CD4-positive, alpha-beta T cell treated with Interleukin-15 for 1 hour (primary cell): Measurements from ENCODE around the gene CCDC180.
"Not testable (repeated sequence)": the region's sequence is repeated elsewhere in the genome, so short reads cannot be mapped to it uniquely, and the experiment has no call there.

Experiments used
- DNase-seq: peaks from one replicate; pipeline ENCODE4 v3.0.0-alpha.2; 2020

The CCDC180 gene

DNA sequence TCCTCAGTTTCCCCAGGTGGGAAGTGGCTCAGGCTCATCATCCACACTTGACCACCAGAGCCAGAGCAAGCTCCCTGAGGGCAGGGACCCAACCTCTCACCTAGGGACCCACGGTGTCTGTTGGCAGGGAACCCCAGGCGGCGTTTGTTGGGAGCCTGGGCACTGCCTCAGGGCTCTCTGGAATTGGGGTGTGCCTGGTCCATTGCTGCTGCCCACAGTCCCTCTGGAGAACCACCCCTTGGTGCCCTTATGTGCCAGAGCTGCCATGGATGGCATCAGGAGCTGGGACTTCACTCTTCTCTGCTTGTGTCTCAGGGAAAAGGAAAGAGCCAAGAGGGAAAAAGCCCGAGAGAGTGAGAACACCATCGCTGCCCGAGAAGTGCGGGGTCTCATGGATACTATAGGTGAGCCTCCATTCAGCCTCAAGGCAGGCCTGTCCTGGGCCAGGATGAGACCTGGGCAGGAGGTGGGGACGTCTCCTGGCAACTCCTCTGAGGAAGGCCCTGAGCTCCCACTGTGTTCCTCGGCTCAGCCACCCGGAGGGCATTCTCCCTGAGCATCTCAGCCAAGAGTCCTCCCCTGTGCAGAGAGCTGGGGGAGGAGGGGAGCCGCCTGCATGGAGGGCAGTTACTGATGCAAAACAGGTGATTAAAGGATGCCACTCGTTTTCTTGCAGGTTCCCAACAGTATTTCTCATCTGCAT is 4.5 kb downstream of the CCDC180 start:
- no peak for DNase-seq

DNA sequence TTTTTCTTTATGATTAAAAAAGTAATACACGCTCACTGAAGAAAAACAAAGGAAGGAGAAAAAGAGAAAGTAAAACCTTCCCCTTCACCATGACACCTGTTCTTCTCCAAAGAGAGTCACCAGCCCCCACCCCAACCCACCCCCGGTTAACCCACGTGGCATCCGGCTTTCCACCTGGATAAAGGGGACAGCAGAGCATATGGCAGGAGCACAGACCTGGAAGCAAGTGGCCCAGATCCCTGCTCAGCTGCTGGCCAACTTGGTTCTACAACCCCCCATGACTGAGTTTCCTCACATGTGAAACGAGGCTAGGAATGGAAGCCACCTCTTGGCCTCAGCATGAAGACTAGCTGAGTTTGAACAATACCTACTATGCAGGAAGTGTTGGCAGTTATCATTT is 5.1 kb downstream of the CCDC180 start:
- DNase-seq = no peak

DNA sequence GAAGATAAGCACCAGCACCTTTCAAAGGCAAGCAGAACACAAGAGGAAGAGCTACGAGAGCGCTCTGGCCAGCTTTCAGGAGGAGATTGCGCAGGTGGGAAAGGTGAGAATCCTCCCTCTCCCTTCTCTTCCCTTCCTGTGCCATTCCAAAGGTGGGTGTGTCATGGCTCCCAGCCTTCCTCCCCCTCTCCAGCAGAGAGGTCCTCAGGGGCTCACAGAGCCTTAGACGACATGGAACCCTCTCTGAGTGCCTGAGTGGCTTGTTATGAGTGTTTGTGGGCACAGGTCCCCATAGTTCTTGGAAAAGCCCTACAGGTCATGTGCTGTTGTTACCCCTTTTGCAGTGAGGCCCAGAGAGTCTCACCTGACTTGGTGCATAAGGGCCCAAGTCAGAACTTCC is 5.8 kb downstream of the CCDC180 start:
- no peak for DNase-seq

DNA sequence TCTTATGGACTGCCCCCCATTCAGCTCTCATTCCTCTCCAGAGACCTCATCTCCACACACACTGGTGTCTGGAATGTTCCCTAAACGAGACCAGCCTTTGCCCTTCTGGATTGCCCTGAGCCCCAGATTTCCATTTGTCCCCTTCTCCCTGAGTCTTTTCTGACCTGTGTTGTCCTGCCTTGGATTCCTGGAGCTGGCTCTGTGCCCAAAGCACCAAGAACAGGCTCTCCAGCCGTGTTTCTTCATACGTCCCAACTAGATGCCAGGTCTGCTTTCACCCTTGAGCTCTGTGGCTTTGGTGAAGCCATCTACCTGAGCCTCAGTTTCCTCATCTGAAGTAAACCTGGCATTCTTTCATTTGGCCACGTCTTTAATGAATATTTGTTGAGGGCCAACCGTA is 6.3 kb downstream of the CCDC180 start:
- no peak for DNase-seq

DNA sequence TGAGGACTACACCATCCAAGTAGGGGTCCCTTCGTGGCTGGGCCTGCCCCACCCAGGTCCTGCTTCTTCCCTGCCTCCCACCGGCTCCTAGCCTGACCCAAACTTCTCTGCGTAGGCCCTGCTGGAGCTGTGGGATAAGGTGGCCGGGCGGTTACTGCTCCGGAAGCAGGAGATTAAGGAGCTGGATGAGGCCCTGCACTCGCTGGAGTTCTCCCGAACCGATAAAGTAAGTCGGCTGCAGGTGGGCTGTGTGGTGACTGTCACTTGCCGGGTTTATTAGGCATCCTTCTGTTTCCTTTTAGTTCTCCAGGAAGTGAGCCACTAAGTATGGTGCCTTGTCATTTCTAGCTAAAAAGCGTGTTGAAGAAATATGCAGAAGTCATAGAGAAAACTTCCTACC is 7.0 kb downstream of the CCDC180 start:
- DNase-seq = no peak

DNA sequence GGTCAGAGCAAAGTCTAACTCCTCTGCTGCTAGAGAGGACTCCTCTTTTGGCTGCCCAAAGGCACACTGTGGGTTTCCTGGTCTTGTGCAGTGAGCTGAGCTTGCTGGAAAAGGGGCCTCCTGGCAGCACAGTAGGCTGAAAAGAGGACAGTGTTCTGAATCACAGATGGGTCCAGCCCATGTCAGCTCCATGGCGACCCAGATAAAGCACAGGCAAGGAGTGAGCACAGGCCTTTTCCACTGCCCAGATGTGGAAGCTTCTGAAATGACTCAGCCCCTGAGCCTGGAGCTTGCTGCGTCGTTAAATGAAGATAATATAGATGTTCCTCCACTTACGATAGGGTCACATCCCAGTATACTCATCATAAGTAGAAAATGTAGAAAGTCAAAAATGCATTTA is 8.1 kb downstream of the CCDC180 start:
- DNase-seq = no peak

DNA sequence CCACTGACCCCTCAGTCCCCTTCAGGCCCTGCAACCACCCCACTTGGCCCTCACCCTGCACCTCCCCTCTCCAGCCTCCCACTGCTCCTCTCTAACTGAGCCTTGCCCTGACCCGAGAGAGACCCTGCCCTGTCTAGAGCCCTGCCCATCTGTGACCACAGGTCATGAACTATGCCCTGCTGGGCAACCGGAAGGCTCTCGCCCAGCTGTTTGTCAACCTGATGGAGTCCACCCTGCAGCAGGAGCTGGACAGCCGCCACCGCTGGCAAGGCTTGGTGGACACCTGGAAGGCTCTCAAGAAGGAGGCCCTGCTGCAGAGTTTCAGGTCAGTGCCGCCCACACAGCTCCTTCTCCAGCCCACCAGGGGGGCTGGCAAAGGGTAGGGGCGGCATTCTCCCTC is 9.4 kb downstream of the CCDC180 start:
- DNase-seq = no peak

DNA sequence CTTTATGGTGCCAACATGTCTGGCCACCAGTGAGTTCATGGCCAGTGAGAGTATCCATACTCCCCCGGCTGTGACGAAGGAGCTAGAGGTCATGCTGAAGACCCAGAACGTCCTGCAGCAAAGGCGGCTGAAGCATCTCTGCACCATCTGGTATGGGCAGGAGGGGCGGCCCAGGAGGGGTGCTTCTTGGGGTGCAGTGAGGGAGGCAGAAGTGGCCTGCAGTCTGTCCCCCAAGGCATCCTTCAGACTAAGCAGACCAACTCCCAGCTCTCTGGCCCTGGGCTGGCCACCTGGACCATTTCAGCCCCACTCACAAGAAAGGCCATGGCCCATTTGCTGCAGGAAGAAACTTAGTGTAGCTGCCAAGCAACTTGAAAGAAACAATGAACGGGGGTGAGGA is 11.0 kb downstream of the CCDC180 start:
- no peak for DNase-seq

DNA sequence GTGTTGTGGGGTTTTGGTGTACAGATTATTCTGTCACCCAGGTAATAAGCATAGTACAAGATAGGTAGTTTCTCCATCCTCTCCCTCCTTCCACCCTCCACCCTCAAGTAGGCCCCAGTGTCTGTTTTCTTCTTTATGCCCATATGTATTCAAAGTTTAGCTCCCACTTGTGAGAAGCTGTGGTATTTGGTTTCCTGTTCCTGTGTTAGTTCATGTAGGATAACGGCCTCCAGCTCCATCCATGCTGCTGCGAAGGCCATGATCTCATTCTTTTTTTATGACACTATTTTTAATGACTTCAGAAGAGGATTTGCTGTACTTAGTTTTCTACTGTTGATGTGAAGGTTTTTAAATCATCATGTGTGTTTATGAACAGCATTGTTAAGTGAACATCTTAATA is 11.9 kb downstream of the CCDC180 start:
- no peak for DNase-seq

DNA sequence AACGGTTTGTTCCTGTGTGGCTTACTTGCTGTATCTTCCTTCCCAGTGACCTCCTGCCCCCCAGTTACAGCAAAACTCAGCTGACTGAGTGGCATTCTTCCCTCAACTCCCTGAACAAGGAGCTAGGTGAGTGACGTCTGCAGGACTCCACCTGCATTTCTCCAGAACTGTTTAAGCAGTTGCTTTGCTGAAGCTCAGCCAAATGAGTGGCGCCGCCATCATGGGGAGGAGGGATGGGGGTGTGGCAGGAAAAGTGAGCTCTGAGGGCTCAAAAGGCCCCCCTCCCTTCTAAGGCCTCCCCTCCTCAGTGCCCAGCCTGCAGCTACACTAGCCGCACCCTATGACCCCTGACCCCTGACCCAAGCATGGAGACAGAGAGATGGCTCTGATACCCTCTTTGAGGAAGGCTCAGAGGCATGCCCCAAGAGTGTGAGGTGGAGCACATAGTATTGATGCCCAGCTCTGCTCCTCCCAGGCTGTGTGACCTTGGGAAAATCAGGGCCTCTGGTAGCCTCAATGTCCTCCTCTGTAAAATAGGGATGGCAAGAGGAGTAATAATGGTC is 12.7 kb downstream of the CCDC180 start:
- no peak for DNase-seq

DNA sequence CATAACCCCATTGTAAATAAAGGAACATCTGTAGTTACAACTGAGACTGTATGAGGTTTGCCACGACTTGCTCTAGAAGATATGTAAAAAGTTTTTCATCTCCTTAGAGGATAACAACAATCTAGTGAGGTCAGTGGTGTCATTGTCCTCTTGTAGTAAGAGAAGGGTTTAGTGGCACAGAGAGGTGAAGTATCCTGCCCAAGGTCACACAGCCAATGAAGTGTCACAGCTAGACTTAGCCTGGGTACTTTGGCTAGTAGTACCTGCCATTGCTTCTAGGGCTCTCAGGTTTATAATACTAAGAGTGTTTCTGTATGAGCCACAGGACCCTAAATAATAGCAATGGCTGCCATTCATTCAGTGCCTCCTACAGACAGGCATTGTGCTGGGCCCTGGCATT is 13.8 kb downstream of the CCDC180 start:
- DNase-seq = no peak

DNA sequence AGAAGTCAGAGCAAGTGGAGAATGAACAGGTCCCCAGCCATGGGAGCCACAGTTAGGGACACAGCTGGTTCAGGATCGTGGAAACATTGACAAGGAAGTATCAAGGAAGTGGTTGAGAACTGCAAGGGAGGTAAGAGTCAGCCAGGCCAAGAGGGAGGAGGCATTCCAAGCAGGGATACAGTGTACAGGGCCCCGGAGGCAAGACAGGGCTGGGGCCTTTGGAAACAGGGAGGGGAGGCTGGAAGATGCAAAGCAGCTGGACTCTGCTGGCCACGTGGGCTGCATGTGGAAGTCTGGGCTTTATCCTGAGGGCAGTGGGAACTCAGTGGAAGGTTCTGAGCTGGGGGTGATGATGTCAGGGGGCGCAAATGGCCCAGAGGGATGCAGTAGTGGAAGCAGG is 14.2 kb downstream of the CCDC180 start:
- no peak for DNase-seq

DNA sequence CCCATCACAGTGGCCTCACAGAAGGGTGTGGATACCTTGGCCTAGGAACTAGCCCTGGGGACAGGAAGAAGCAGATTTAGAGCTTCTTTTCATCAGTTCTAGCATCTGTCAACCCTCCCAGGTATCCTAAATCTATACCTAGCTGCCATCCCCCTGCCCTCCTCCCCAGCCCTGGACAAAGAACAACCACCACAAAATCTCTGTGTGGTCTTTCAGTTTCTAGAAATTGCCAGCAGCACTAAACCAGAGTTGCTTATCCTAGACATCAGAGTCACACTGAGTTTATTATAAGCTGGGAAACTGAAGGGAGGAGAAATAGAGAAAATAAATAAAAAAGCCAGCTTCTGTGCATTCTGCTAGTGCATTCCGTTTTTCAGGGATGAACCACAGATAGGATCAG is 14.6 kb downstream of the CCDC180 start:
- DNase-seq = no peak

DNA sequence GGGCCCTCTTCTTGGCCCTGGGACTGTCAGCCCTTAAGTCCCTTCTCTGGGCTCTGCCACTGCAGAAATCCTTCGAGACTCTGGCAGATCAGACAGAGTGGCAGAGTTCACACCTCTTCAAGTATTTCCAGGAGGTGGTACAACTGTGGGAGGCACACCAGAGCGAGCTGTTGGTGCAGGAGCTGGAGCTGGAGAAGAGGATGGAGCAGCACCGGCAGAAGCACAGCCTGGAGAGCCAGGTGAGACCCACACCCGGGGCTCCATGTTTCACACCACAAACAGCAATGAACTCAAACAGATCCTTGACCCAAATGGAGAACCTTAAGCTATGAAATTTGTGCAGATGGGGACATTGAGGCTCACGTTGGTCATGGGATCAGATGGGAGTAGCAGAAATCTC is 17.5 kb downstream of the CCDC180 start:
- no peak for DNase-seq

DNA sequence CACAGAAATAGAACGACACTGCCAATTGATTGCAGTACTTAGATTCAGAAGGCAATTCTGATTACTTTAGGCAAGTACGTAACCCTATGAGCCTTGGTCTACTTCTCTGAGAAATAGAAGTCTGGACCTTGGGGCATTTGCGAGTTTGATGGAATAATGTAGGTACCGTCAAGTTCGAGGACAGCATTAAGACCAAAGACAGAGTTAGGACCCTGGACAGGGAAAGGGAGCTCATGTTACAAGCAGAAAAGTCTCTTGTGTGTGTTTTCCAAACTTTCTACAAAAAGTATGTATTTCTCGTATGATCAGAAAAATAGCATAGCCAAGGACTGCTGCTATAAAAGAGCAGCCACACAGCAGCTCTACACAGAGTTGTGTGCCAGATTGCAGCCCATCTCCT is 20.1 kb downstream of the CCDC180 start:
- no peak for DNase-seq

DNA sequence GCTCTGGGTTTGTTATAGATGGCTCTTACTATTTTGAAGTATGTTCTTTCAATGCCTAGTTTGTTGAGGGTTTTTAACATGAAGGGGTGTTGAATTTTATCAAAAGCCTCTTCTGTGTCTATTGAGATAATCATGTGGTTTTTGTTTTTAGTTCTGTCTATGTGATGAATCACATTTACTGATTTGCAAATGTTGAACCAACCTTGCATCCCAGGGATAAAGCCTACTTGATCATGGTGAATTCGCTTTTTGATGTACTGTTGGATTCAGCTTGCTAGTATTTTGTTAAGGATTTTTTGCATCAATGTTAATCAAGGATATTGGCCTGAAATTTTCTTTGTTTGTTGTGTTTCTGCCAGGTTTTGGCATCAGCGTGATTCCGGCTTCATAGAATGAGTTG is 25.5 kb downstream of the CCDC180 start:
- DNase-seq = no peak

DNA sequence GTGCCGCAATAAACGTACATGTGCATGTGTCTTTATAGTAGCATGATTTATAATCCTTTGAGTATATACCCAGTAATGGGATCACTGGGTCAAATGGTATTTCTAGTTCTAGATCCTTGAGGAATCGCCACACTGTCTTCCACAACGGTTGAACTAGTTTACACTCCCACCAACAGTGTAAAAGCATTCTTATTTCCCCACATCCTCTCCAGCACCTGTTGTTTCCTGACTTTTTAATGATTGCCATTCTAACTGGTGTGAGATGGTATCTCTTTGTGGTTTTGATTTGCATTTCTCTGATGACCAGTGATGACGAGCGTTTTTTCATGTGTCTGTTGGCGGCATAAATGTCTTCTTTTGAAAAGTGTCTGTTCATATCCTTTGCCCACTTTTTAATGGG is 28.2 kb downstream of the CCDC180 start:
- not testable (repeated sequence) for DNase-seq

DNA sequence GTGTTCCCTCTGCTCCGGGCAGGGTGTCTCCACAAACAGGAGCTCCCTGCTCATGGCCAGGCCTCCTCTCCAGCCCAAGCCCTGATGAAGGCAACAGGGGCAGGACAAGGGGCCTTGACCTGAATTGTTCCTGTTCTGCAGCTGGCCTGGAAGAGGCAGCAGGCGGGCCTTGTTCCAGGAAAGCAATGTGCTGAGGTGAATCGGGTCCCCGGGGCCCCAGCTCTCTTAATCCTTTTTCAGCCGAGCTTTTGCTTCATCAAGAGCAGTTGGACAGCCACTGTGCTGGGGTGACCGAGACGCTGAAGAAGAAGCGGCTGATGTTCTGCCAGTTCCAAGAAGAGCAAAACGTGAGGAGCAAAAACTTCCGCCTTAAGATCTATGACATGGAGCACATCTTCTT is 41.4 kb downstream of the CCDC180 start:
- DNase-seq = no peak

DNA sequence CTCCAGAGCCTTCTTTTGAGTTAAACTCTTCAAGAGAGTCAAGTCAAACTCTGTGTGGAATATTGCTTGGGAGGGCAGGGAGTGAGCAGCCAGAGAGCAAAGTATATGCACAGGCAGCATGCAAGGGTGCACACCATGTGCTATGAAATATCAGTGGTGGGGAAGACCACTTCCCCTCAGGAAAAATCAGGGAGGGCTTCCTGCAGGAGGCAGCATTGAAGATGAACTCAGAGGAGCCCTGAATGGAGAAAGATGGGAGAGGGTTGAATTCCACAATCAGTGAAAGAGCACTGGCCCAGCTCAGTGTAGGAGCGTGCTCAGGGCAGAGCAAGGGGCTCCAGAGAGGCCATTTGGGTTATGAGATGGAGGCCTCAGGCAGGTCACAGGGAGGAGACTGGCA is 41.9 kb downstream of the CCDC180 start:
- DNase-seq = no peak

DNA sequence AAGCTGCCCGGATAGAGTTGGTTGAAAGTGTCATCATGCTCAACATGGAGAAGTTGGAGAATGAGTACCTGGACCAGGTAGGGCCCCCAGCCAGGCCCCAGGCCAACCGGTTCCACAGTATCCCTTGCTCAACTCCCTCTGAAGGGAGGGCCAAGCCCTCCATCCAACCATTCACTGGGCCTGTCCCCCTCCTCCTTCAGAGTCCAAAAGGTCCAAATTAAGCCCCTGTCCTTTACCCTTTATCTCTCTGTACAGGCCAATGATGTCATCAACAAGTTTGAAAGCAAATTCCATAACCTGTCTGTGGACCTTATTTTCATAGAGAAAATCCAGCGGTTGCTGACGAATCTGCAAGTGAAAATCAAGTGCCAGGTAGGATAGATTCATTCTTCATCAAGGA is 47.2 kb downstream of the CCDC180 start:
- no peak for DNase-seq

DNA sequence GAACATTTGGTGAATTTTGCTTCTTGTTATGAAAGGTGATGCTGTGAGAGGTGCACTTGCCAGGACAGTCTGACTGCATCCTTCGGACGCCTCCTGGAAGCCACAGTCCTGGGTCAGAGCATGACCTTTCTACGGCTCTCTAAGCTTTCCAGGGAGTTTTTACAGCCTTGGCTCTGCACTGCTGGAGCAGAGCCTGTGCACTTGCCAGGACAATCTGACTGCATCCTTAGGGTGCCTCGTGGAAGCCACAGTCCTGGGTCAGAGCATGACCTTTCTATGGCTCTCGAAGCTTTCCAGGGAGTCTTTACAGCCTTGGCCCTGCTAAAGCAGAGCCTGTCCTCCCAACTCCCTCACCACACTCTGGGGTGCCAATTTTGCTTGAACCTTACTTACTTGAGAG is 49.6 kb downstream of the CCDC180 start:
- DNase-seq = no peak
